NCI-H1092 treated with DMSO at 0.1 percent for 48 hours (cell line): Measurements from ENCODE around the gene MOAP1.
"Not testable (repeated sequence)": the region's sequence is repeated elsewhere in the genome, so short reads cannot be mapped to it uniquely, and the experiment has no call there.

Experiments
- DNase-seq: peaks from one replicate; lab custom pipeline; 2025; lab: John Stamatoyannopoulos, UW

MOAP1 gene

DNA sequence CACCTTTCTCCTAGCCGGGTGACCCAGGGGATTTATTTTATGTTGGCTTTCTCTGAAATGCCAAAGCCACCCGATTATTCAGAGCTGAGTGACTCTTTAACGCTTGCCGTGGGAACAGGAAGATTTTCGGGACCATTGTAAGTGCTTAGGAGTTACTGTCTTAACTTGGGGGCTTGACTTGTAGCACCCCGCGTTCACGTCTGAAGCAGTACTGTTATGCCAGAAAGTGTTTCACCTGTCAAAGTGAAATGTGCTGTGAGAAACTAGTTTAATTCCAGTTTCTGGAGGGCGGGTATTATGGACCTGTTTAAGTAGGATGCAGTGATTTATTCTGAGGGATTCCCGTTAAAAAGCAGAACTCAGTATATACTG lies 638 bp upstream of the MOAP1 start:
- no peak for DNase-seq

DNA sequence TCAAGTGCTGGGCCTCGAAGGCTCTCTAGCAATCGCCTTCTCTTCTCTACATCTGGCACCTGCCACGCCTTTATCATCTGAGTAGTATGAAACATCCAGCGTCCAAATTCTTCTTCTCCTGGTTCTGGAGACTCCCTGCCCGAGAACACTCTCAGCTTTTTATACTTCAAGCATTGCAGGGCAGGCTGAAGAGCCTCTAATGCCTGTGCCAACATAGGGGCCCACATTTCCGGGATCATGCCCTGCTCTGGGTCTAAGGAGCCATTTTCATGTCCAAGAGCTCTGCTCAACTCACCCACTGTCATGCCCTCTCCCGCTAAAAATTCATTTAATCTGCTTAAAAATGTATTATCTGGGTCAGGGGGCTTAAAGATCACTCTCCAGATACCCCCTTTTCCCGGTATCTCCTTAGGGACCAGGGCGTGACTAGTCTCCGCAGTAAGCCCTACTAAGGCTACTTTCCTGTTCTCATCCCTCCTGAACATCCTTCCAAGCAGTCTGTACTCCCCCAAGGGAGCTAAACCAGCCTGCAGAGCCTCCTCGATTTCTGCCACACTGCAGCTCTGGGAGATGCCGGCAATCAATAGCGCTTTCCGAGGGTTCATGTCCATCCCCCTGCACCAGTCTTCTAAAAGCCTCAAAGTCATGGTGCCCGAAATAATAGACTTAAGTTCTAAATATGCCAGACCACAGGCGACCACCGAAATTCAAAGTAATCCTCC lies 940 bp downstream of the MOAP1 start:
- DNase-seq: no peak

DNA sequence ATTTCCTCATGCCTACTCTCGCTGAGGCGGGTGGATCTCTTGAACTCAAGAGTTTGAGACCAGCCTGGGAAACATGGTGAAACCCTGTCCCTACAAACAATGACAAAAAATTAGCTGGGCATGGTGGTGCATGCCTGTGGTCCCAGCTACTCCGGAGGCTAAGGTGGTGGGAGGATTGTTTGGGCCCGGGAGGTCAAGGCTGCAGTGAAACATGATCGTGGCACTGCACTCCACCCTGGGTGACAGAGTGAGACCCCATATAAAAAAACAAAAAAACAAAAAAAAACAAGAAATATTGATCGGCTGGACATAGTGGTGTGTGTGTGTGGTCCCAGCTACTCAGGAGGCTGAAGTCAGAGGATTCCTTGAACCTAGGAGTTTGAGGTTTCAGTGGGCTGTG lies 9.2 kb downstream of the MOAP1 start:
- DNase-seq: no peak

DNA sequence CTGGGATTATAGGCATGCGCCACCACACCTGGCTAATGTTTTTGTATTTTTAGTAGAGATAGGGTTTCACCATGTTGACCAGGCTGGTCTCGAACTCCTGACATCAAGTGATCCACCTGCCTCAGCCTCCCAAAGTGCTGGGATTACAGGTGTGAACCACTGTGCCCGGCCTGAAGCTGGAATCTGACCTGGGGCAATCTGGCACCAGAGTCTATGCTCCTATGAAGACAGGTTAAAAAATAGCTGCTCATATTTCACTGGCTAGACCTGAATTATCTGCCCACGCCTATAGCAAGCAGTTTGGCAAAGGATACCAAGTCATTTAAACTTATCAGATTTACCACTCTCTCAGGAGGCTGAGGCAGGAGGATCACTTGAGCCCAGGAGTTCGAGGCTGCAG lies 10.0 kb downstream of the MOAP1 start:
- DNase-seq: not testable (repeated sequence)

DNA sequence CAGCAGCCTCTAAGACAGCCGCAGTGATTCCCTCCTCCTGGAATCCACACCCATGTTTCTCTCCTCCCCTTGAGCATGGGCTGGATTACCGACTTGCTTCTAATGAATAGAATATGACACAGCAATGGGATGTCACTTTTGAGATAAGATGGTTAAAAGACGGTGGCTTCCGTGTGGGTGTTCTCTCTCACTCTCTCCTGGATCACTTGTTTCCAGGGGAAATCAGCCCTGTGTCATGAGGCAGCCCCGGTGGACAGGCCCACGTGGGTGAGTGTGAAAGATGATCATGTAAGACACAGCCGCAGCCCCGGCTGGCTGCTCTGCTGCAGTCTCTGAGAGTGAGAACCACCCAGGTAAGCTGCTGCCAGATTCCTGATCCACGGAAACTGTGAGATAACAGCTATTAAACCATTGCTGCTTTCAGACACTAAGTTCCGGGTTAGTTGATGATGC lies 10.7 kb downstream of the MOAP1 start:
- DNase-seq: no peak

DNA sequence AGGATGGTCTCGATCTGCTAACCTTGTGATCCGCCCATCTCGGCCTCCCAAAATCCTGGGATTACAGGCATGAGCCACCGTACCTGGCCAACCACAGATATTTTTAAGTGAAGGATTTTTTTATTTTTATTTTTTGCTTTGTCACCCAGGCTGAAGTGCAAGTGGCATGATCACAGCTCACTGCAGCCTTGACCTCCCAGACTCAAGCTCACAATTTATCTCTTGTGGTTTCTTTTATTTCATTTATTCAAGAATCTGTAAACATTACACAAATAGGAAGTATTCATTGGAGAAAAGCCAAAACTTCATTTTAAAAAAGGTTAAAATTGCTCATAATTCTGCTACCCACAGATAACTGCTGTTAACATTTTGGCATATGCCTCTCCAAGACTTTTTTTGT lies 13.3 kb downstream of the MOAP1 start:
- no peak for DNase-seq

DNA sequence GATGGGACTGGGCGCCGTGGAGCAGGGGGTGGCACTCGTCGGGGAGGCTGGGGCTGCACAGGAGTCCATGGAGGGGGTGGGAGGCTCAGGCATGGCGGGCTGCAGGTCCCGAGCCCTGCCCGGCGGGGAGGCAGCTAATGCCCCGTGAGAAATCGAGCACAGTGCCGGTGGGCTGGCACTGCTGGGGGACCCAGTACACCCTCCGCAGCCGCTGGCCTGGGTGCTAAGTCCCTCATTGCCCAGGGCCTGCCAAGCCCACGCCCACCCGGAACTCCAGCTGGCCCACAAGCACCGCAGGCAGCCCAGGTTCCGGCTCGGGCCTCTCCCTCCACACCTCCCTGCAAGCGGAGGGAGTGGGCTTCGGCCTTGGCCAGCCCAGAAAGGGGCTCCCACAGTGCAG lies 14.6 kb downstream of the MOAP1 start:
- DNase-seq: not testable (repeated sequence)

DNA sequence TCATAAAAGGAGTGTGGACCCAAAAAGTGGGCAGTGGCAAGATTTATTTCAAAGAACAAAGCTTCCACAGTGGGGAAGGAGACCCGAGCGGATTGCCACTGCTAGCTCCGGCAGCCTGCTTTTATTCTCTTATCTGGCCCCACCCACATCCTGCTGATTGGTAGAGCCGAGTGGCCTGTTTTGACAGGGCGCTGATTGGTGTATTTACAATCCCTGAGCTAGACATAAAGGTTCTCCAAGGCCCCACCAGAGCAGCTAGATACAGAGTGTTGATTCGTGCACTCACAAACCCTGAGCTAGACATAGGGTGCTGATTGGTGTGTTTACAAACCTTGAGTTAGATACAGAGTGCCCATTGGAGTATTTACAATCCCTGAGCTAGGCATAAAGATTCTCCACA lies 15.1 kb downstream of the MOAP1 start:
- DNase-seq: not testable (repeated sequence)

DNA sequence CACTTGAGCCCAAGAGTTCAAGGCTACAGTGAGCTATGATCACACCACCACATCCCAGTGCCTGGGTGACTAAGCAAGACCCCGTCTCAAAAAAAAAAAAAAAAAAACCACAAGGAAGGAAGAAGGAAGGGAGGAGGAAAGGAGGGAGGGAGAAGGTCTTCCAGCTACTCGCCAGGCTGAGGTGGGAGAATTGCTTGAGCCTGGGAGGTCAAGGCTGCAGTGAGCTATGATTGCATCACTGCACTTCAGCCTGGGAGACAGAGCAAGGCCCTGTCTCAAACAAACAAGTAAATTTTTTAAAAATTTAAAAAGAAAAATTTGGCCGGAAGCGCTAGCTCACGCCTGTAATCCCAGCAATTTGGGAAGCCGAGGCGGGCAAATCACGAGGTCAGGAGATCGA lies 16.1 kb downstream of the MOAP1 start:
- not testable (repeated sequence) for DNase-seq

DNA sequence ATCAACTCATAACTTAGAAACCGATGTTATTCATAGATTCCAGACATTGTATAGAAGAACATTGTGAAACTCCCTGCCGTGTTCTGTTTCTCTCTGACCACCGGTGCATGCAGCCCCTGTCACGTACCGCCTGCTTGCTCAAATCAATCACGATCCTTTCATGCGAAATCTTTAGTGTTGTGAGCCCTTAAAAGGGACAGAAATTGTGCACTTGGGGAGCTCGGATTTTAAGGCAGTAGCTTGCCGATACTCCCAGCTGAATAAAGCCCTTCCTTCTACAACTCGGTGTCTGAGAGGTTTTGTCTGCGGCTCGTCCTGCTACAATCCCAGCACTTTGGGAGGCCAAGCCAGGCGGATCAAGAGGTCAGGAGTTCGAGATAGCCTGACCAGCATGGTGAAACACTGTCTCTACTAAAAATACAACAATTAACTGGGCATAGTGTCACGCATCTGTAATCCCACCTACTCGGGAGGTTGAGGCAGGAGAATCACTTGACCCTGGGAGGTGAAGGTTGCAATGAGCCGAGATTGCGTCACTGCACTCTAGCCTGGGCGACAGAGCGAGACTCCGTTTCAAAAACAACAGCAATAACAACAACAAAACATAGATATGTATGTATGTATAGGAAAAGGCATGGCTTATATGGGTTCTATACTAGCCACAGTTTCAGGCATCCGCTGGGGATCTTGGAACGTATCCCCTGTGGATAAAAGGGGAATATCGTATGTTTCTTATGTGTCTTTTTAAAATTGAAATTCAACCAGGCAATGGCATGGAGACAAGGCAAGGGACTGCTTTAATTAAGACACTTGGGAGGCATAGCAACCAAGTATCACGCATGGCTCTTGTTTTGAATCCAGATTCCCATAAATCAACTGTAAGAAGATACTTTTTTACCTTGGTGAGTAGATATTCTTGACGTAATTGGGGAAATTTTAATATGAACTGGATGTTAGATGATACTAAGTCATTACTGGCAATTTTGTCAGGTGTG lies 19.1 kb downstream of the MOAP1 start:
- DNase-seq: not testable (repeated sequence)

DNA sequence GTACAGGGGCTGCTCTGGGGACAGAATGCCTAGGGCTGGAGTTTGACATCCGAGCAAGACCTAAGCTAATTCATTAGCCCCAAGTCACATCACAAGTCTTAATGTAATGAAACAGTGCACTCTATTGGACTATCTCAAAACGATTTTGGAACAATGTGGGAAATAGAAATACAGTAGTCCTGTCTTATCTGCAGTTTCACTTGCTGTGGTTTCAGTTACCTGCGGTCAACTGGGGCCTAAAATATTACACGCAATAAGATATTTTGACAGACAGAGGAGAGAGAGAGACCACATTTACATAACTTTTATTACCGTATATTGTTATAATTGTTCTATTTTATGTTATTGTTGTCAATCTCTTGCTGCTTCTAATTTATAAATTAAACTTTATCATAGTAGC lies 21.1 kb downstream of the MOAP1 start:
- no peak for DNase-seq

DNA sequence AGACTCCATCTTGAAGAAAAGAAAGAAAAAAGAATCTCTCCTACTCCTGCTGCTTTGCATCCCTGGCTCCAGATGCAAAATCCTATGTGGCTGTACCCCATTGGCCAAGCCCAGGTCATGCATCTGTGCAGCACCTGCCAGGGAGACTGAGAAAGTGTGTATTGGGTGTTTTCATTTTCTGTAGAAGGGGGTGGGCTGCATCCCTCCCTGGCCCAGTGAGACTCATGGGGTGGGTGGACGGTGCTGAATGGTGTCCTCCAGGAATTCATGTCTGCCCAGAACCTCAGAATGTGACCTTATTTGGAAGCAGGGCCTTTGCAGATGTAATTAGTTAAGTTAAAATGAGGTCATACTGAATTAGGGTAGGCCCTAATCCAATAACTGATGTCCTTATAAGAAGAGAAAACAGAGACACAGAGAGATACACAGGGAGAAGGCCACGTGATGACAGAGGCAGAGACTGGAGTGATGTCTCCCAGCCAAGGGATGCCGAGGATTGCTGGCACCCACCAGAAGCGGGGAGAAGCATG lies 23.2 kb downstream of the MOAP1 start:
- no peak for DNase-seq

DNA sequence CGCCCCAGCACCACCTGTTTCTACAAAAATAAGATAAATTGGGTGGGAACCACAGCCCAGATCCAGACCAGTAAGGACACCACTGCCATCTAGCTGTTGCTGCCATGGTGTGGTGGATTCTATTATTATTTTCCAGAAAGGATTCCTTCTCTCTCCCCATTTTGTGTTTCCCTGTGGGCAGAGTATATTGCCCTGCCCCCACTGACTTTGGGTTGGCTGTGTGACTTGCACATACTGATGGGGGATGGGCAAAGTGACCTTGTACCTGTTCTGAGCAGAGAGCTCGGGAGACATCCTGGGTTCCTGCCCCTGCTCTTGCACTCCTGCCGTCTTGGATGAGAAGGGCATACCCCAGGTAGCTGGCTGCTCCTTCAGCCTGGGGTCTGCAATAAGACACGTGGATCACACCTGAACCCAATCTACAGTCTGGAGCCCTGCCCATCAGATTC lies 24.3 kb downstream of the MOAP1 start:
- peak; percentile 10 for DNase-seq

DNA sequence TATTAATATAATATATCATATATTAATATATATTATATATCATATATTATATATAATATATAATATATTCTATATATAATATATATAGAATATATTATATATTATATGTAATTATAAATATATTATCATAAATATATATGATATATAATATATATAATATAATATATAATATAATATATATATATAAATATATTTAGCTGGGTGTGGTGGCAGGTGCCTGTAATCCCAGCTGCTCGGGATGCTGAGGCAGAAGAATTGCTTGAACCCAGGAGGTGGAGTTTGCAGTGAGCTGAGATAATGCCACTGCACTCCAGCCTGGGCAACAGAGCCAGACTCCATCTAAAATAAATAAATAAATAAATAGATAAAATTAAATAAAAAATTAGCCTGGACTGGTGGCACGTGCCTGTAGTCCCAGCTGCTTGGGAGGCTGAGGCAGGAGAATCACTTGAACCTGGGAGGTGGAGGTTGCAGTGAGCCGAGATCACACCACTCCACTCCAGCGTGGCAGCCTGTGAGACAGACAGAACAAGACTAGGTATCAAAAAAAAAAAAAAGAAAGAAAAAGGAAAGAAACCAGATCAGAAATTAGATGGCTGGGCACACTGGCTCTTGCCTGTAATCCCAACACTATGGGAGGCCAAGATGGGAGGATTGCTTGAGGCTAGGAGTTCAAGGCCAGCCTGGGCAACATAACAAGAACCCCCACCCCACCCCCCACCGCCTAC lies 24.9 kb downstream of the MOAP1 start:
- DNase-seq: not testable (repeated sequence)

DNA sequence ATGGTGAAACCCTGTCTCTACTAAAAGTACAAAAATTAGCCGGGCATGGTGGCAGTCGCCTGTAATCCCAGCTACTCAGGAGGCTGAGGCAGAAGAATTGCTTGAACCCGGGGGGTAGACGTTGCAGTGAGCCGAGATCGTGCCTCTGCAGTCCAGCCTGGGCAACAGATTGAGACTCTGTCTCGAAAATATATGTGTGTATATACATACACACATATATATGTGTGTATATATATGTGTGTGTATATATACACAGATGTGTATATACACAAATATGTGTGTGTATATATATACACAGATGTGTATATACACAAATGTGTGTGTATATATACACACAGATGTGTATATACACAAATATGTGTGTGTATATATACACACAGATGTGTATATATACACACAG lies 26.3 kb downstream of the MOAP1 start:
- DNase-seq: not testable (repeated sequence)

DNA sequence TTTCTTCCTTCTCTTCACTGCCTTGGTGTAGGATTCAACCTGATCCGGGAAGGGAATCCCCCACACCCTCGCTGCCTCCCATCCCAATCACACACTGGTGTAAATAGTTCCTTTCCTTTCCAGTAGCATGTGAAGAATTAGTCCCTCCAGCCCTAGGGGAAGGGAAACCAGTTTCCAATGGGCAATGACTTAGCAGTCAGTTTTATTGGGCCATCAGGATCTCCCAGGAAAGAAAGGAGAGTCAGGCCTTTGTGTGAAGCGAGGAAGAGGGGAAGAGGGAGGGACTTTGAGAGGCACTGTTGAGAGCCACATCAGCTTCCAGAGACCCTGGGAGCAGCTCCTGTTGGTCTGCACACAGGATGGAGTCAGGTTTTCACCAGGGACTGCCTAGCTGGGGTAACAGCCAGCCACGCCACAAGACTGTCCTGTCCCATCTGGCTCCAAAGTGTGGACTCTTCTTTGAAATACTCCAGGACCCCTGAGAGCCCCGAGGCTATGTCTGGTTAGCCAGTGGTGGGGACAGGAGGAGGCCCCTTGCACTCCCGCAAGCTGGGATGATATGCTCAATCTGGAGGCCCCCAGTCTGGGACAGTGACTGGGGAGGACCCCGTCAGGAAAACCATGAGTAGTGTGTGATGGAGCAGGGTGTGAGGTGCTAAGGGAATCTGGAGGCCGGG lies 27.9 kb downstream of the MOAP1 start:
- DNase-seq: no peak

DNA sequence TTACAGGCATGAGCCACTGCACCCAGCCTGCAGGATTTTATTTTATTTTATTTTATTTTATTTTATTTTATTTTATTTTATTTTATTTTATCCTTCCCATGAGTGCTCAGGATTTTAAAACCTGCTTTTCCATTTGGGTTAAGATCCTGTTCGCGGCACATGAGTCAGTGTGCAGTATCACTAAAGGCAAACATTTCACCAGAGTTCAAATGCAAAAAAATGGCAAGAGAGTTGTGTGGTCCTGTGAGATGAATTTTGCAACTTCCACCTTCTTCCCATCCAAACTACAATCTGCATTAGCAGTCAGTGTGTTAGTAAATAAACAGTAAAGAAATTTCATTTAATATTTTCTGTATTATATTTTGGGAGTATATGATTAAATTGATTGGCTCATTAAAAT lies 29.0 kb downstream of the MOAP1 start:
- DNase-seq: no peak

DNA sequence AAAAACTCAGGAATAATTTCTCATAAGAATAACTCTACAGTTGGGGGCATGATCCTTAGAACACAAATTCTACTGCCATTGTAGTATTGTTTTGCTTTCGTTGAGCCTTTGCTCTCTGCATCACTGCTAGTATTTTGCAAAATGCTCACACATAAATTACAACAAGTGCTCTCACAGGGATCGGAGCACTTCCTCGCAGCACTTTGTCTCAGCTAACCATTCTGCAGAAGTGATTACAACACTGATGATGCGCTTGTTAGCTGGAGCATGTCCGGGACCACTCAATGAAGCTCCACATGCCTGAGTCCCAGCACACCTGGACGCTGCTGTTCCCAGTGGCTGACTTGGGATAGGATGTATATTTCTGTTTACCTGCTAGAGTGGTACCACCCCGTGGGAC lies 31.6 kb downstream of the MOAP1 start:
- no peak for DNase-seq

DNA sequence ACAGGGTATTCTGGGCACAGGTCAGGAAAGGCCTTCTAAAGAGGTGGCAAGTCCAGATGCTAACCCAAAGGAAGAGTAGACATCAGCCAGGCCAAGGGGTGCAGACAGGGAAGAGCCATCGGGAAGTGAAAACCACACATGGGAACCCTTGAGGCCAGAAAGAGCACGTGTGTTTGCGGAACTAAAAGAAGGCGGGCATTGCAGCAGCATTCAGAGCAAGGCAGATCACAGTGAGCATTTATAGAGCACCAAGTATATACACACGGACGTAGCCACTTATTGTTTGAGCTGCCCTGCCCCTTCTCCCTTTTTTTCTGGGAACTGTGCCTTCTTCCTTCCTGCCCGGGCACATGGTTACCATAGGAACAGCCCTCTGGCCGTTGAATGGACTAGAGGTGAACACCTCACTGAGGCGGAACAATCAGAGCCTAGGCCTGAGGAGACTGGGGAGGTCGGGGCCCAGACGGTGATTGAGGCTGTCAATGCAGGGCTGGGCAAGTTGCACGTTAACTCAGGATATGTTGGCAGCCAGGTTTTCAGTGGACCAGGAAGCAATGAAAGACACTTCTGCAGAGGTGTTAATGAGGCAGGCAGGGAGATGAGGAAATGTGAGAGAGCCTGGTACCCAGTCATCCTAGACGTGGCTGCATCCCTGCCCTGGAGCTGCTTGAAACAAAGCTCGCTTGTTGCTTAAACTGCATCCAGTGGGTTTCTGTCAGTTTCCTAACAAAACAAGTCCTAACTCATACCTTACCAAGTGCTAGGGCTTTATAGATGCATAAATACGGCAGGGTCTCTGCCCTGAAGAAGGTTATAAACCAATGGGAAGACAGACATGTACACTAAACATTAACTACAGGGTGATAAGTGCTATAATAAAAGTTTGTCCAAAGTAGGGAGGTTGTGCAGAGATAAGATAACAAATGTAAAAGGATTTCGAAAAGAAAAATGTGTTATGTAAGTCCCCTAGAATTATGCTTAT lies 34.2 kb downstream of the MOAP1 start:
- no peak for DNase-seq

DNA sequence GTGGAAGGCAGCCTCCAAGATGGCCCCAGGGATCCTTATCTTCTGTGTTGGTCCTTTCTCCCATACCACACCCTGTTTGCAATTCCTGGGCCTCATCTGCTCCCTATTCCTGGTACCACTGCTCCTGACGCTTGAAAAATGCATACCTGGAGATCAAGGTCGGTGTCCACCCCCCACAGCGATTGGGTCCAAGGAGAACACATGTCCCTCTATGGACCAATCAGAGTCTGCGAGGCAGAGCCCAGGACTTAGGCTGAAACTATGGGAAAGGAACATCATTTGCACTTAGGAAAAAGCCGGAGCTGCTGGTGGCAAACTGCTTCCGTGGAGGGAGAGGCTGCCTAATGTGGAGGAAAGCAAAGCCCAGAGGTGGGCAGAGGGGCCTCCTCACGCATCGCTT lies 35.7 kb downstream of the MOAP1 start:
- DNase-seq: no peak
